ENCODE measurements around the gene CHRNA4.
A peak's percentile ranks its signal among the peaks of the same experiment; 100 is the strongest.
"Not testable (repeated sequence)": the region's sequence is repeated elsewhere in the genome, so short reads cannot be mapped to it uniquely, and the experiment has no call there.

Gene CHRNA4

DNA sequence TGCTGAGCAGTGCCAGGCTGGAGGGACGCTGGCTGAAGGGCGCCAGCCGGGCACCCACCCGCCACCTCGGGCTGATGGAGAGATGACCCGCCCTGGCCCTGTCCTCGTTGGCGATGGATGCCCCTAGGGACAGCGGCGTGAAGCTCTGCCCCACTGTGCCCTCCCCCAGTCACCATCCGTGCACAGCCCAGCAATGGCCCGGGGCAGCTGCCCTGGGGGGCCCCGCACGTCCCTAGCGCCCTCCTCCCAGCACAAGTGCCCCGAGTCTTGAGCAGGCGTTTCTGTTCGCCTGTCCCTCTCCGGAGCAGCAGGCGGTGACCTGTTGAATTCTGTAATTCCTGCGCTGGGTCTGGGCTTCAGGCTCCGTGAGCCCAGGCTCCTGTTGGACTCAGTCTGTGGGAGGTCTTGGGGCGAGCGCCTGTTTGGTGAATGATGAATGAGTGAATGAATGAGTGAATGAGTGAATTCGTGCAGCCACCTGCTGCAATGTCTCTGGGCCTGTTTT lies 36.8 kb upstream of the CHRNA4 start:
- DNase-seq (ENCODE audit: low spot score) = no peak

DNA sequence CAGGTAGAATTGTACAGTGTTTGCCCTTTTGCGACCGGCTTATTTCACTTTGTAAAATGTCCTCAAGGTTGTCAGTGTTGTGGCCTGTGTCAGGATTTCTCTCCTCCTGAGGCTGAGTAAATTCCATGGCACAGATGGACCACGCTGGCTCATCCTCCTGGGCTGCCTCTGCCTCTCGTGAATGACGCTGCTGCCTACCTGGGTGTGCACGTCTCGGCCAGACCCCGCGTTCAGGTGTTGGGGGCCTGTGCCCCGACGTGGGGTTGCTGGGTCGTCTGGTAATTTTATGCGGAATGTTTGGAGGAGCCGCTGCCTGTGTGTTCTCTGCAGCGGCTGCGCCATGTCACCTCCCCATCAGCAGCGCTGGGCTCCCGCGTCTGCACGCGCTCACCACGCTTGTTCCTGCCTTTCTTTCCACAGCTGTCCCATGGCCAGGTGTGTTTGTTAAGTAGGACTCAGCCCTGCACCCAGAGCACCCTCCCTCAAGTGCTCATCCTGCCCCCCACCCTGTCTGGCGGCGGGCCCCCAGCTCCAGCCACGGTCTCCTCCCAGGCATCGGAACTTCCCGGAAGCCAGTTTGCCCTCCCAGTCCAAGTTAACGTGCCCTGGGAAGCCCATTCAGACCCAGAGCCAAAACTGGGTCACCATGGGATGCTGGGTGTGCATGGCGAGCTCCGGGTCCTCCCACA lies 36.1 kb upstream of the CHRNA4 start:
- DNase-seq (ENCODE audit: low spot score) = no peak

DNA sequence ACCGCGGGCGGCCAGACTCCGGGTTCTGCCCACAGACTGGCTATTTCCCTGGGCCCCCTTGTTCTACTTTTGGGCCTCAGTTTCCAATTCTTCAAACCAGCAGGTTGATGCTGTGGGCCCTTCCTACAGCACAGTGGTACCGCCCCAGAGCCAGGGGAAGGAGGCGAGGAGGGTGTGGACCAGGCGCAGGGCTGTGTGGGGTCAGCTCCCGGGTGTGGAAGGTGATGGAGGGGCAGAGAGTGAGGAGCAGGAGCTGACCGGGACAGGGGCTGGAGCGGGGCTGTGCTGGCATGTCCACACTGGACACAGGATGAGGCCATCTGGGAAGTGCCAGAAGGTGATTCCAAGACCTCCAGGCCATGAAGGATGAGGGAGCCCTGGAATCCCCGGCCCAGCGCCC lies 35.2 kb upstream of the CHRNA4 start:
- no peak for DNase-seq (ENCODE audit: low spot score)

GRCh38 chr20:63395723-63396122 lies 34.6 kb upstream of the CHRNA4 start:
- DNase-seq (ENCODE audit: low spot score) = no peak

- DNase-seq (ENCODE audit: low spot score) = no peak
These were observed 33.8 kb upstream of the CHRNA4 start for GRCh38 chr20:63394920-63395455.

DNA sequence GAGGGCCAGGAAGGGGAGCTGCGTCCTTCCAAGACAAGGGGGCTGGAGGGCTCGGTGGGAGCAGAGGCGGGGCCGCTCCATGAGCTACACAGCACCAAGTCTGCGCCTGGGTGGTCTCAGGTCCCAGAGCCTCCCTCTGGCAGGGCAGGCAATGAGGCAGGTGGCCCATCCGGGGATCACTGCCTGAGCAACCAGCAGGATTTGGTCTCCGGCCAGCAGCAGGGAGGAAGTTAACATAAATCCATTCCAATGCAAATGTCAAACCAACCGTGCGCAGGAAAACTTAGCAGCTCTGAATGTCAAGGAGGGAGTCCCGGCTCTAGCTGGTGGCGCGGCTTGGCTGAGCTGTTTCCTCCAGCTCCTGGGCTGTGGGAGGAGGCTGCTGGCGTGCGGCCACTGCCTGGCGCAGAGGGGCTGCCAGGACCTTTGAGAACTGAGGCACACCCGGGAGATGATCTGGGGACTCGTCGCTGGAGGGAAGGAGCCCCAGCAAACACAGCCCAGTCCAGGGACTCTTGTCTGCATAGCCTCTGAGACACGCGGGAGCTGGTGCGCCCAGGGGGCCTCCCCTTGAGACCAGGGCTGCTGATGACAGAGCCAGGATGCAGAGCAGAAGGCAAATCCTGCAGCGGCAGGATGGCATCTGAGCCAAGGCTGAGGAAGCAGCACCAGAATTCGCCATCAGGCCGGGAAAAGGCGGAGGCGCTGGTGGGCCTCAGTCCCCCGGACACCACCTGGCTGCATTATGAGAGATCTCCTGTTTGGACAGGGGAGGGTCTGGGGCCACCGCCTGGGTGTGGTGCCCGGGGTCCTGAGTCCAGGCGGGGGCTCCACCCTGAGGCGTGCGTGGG lies 33.1 kb upstream of the CHRNA4 start:
- no peak for DNase-seq (ENCODE audit: low spot score)

DNA sequence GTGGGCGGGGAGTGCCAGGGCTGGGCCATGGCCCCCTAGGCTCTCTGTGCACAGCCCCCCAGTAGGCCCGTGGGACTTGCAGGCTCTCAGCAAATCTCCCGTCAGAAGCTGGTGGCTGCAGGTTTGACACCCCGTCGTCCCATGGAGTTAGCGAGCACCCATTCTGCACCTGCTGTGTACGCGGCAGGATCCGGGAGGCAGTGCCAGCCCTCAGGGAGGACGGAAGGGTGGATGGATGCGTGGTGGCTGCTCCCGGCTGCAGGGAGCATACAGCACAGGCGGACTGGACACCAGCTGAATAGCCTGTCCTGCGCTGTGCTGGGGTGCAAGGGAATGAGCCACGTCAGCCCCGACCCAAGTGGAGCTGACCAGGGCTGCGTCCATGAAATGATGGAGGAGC lies 32.4 kb upstream of the CHRNA4 start:
- no peak for DNase-seq (ENCODE audit: low spot score)

DNA sequence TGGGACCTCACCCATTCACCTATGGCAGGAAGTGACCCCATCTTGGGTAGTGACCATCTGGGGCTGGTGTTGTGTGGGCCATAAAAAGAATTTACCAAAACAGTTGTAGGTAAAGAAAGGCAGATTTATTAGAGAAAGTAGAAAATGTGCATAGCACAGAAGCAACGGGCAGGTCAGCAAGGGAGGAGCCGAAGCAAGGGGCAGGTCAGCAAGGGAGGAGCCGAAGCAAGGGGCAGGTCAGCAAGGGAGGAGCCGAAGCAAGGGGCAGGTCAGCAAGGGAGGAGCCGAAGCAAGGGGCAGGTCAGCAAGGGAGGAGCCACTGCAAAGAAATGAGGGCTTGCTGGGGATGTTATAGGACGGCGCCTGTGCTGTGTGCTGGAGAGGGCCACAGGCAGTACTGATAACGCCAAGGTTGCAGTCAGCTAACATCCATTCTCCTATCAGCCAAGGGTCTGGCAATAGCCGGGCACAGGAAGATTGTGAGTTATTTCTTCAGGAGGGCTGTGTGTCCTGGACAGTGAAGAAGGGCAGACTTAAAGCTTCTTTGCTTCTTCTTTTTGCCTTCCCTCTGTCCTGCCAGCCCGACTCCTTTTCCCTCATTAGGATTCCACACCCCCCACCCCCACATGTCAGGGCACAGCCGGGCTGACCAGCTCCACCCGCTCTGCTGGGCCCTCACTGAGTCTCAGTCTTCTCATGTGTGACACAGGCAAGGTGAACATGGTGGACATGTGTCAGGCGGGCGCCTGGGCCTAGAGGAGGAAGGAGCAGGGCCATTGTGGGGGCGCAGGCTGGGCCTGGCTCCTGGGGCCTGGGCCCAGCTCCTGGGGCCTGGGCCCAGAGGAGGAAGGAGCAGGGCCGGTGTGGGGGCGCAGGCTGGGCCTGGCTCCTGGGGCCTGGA lies 31.6 kb upstream of the CHRNA4 start:
- DNase-seq (ENCODE audit: low spot score) = no peak

- DNase-seq (ENCODE audit: low spot score) = no peak
These were observed 26.8 kb upstream of the CHRNA4 start for GRCh38 chr20:63387917-63388316.

- no peak for DNase-seq (ENCODE audit: low spot score)
These were observed 26.2 kb upstream of the CHRNA4 start for GRCh38 chr20:63387393-63387792.

- no peak for DNase-seq (ENCODE audit: low spot score)
These were observed 25.3 kb upstream of the CHRNA4 start for GRCh38 chr20:63386491-63386890.

GRCh38 chr20:63385819-63386218 lies 24.7 kb upstream of the CHRNA4 start:
- no peak for DNase-seq (ENCODE audit: low spot score)

DNA sequence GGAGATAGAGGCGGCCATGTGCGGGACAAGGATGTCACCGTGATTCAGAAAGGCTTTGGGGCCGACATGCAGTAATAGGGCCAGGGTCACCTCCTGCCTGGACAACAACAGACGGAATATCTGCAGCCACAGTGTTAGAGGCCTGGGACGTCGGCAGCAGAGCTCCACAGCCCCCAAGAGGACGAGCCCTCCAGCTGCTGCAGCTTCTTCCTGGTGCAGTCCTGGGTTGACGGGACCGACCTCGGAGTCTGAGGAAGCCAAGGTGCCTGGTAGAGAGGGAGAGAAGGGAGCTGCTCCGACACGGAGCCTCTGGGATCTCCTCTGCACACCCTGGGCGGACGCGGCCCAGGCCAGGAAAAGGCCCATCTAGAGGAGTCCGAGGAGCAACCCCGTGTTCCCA lies 23.2 kb upstream of the CHRNA4 start:
- DNase-seq (ENCODE audit: low spot score) = no peak

DNA sequence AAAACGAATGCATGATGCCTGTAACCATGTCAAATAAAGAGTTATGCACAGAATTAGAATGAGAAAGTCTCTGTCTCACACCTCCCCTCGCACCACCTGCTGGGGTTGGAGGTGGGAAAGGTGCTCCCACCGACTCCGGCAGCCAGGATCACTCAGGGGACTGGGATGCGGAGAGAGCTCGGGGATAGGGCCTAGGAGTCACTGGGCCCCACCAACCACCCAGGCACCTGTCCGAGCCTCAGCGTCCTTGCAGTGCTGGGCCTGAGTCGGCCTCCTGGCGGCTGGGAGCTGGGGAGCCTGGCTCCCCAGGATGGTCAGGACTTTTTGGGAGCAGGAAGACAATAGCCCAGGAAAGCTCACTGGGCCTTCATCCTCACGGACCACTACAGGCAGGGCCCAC lies 22.4 kb upstream of the CHRNA4 start:
- DNase-seq (ENCODE audit: low spot score) = no peak

GRCh38 chr20:63382551-63383300 lies 21.6 kb upstream of the CHRNA4 start:
- DNase-seq (ENCODE audit: low spot score) = no peak

GRCh38 chr20:63381781-63382431 lies 20.8 kb upstream of the CHRNA4 start:
- DNase-seq (ENCODE audit: low spot score) = peak; percentile 90

DNA sequence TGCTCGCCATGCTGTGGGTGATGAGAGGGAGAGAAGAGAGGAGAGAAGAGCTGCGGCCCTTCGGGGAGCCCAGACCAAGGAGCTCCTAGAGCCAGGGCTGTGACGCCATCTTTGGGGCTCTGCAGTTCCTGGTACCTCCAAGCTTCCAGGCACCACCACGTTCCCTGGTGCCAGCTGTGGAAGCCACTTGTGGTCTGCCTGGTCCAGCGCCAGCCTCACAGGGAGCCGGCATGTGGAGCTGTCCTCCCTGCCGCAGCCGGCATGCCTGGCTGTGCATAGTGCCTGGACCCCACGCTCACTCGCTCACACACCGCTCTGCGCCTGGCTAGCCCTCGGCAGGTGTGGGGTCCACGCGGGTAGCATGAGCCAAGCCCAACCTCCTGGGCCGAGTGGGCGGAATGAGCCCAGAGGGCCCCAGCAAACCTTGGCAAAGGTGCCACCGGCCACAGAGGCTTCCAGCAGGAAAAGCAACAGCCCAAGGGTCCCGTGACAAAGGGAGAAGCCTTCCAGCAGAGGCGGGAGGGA lies 19.3 kb upstream of the CHRNA4 start:
- no peak for DNase-seq (ENCODE audit: low spot score)

DNA sequence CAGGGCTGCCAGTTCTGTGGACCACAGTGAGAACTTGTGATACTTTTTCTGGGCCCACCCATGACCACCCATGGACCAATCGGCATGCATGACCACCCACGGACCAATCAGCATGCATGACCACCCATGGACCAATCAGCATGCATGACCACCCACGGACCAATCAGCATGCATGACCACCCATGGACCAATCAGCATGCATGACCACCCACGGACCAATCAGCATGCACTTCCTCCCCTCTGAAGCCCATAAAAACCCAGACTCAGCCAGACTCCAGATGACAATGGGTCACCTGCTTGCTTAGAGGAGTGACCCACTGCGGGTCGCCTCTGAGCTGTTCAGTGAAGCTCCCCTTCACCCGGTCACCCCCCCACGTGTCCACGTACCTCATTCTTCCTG lies 18.7 kb upstream of the CHRNA4 start:
- not testable (repeated sequence) for DNase-seq (ENCODE audit: low spot score)

DNA sequence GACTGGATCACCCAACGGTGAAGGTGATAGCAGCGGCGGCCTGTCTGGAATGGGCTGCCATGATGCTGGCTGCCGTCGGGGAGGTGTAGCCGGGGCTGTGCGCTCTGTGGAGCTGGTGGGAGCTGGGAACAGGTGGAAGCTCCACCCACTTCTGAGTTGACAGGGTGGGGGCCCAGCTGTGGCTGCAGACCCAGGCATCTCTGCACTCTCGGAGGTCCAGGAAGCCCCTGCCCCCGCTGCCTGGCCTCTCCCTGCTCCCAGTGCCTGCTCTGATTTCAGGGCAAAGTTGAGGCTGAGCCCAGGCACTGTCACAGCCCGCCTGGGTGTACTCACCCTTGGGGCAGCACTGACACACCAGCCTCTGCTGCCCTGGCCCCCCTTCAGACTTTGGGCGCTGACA lies 18.1 kb upstream of the CHRNA4 start:
- no peak for DNase-seq (ENCODE audit: low spot score)

DNA sequence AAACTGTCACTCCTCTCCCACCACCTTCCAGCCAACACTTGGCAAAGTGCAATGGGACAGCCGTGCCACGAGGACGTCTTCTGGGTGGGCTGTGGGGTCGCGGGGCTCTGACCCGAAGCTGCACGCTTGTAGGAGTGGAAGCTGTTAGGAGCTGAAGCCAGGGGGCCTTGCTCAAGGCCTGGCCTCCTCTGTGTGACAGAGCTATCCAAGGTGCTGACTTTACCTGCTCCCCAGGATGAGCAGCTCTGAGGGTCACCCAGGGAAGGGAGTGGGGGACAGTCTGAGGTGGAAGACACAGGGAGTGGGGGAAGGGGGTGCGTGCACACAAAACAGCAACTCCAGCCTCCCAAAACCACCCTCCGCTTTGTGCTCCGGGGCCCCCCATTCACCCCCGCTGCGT lies 17.5 kb upstream of the CHRNA4 start:
- DNase-seq (ENCODE audit: low spot score) = no peak

GRCh38 chr20:63377951-63378381 lies 16.8 kb upstream of the CHRNA4 start:
- DNase-seq (ENCODE audit: low spot score) = no peak
